NCI-H526 treated with DMSO at 0.1 percent for 48 hours (cell line): ENCODE measurements around the gene RBM24.

Source experiments
- DNase-seq: peaks from one replicate; lab custom pipeline; 2025; lab: John Stamatoyannopoulos, UW

RBM24 gene

GRCh38 chr6:17281100-17281496 is at the start of gene RBM24:
TSS of gene RBM24 (plus strand) at chr6:17281361. CDS start at chr6:17281582, 221 bp downstream.
- DNase-seq = peak; percentile 30

- no peak for DNase-seq
Measured at GRCh38 chr6:17233531-17233930, 47.6 kb upstream of the RBM24 start.

DNA sequence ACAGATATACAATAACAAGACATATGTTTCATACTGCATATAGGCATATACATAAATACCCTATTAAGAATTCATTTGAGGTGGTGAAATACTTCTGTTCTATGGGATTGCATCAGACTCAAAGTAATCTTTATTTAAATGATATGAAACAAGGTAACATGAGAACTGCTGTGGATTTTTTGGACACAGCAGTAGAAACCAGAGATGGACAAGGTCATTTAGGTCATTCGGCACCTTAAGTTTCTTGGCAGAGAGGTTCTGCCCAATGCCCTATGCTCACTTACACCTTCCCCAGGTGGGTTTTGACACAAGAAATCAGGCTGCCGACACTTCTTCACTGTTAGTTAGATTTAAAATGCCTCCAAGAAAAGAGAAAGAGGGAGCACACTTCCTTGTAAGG is 43.9 kb upstream of the RBM24 start:
- no peak for DNase-seq

GRCh38 chr6:17239260-17239659 is 41.9 kb upstream of the RBM24 start:
- no peak for DNase-seq

- no peak for DNase-seq
Measured at GRCh38 chr6:17240803-17241500, 40.2 kb upstream of the RBM24 start.

DNA sequence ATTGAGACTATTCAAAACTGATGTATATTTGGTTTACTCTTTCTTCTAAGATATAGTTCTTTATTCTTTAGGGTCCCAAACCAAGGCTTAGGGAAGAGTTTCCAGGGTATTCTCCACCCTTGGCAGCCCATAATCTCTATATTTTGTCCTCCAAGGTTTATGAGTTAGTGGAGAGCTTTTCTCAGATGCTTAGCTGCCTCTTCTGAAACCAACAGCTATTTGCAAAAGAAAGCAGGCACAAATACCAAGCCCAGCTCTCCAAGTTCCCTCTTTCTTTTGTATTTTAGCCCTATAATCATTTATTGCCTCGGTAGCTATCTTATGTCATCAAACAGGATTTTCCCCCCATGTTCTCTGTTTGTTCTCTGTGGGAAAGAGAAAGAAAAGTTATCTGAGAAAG is 39.1 kb upstream of the RBM24 start:
- DNase-seq = no peak

GRCh38 chr6:17250237-17250636 is 30.9 kb upstream of the RBM24 start:
- DNase-seq = no peak

GRCh38 chr6:17251953-17252352 is 29.2 kb upstream of the RBM24 start:
- DNase-seq = no peak

- DNase-seq = no peak
Measured at GRCh38 chr6:17258749-17259148, 22.4 kb upstream of the RBM24 start.

DNA sequence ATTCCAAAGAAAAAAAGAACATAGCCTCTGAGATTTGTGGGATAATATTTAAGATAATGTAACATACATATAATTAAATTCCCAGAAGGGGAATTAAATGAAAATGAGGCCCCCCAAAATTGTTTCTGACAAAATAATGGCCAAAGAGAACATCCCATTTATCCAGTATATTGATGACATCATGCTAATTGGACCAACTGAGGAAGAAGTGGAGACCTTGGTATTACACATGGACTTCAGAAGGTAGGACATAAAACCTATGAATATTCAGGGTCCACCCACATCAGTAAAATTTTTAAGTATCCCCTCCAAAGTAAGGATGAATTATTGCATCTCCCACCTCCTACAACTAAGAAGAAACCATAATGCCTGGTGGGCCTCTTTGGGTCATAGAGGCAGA is 15.6 kb upstream of the RBM24 start:
- no peak for DNase-seq

GRCh38 chr6:17267566-17267965 is 13.6 kb upstream of the RBM24 start:
- no peak for DNase-seq

GRCh38 chr6:17268114-17268513 is 13.0 kb upstream of the RBM24 start:
- no peak for DNase-seq

GRCh38 chr6:17269840-17270239 is 11.3 kb upstream of the RBM24 start:
- DNase-seq = no peak

DNA sequence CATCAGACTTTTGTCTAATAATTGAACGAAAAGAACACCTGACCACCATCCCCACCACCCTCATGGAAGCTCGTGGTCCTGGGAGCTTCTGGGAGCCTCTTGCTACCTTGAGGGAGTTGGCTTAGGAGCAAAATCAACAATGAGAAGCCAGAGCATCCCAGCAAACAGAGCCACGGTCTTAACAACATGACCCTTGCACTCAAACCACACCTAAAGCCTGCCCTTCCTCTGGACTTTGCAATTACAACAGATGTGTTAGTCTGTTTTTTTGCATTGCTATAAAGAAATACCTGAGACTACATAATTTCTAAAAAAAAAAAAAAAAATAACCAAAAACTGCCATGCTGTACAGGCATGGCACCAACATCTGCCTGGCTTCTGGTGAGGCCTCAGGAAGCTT is 9.5 kb upstream of the RBM24 start:
- no peak for DNase-seq

GRCh38 chr6:17276766-17277165 is 4.4 kb upstream of the RBM24 start:
- no peak for DNase-seq

DNA sequence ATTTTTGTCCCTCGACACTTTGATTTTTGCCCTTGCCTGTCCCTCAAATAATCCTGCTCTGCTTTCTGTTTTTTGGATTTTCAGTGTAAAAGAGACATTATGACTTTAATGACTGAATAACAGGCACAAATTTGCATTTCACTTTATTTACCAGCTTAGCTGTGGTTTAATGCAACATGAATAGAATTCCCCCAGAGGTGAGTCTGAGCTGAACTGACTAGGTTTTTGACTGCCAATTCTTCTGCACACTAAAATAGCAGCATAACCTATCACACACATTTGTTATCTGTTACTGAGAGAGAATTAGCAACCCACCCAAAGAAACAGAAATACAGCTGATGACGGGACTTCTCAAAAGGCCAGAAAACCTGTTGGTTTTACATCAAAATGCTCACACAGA is 3.9 kb upstream of the RBM24 start:
- DNase-seq = no peak

- DNase-seq = no peak
Measured at GRCh38 chr6:17278289-17279063, 2.7 kb upstream of the RBM24 start.

GRCh38 chr6:17280138-17280537 is 1.0 kb upstream of the RBM24 start:
- no peak for DNase-seq

GRCh38 chr6:17280552-17281090 is 540 bp upstream of the RBM24 start:
- no peak for DNase-seq

DNA sequence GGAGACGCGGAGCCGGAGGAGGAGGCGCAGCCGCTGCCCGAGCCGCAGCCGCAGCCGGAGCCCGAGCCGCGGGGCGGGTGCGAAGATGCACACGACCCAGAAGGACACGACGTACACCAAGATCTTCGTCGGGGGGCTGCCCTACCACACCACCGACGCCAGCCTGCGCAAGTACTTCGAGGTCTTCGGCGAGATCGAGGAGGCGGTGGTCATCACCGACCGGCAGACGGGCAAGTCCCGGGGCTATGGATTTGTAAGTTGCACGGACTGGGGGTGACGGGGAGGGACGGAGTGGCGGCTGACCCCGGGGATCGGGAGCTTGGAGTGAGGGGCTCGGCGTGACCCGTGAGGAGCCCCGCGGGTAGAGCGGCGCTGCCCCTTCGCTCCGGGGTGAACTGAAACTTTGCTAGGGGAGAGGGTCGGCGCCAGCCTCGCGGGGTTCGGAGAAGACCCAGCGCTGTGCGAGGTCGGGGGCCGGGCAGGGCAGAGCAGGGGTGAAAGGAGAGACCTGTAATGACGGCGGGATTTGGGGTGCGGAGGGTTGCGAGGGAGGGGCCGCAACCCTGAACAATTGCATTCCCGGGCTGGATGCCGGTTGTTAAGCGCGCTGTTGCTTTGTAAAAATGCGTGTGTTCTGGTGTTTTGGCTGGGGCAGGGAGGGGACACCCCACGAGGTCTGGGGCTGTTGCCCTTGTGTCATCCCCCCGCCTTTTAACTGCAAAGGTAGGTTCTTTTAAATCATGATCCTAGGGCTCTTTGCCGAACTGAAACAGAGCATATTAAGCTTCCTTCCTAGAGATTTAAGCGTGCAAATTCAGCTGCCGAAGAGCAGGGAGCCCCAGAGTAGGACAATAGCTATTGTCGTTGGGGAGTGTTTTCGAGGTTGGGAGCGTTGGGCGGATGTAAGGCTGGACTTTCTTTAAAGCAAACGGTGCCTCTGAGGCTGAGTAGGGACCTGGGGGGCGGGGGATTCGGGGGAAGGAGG is 628 bp downstream of the RBM24 start:
- no peak for DNase-seq

DNA sequence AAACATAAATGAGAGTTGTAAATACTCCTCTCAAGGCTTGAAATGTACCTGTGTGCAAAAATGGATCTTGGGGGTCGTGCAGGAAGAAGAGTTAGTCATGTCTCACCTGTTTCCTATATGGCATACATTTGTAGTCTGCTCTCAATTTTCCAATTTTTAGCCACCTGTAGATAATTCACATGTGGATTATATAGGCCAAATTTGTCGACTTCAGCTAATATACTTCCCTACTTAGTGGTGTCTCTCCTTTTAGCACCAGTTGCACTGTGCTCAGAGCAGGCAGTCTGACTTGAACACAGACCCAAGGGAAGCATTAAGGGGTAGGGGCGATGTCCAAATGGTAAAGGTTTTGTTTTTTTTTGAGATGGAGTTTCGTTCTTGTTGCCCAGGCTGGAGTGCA is 1.9 kb downstream of the RBM24 start:
- DNase-seq = no peak

DNA sequence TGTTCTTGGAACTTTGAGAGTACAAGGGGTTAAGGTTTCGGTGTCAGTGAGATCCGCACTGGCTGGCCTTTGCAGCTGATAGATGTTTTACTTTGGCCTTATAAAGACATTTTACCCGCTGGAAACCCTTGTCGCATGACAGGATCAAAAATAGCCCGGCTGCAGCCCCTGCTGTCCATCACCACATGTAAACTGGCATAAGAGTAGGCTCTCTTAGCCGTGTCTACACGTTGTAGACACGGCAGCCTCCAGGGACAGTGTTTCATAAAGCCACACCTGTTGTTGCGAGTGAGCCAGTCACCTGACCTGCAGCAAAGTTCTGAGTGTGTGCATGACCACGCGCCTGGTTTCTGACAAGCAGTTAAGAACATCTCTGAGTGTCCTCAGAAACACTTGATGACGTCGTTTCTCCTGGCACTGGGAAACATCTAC is 8.5 kb downstream of the RBM24 start:
- DNase-seq = no peak
